Adrenal gland (tissue), 5 donors: ENCODE measurements around the gene STXBP5.

Experiments used
- POLR2A ChIP-seq, 2 donors: fragments of 450-650 bp; IDR thresholded peaks; one replicate each; pipeline ENCODE4 v1.6.1; 2017; ENCODE audit warnings: antibody characterized with exemption in 2 of 2, mild to moderate bottlenecking in 2 of 2, moderate library complexity in 1 of 2
- TF ChIP-seq, protein P1 (sequence below), 6 experiments: fragments of 450-650 bp in 4 of 6; fragments of 200-600 bp in 2 of 6; sonication (generic) in 1 of 6; IDR thresholded peaks; 1 replicate in 5 of 6; 2 replicates in 1 of 6; pipeline versions ENCODE4 v1.5.1 to v1.8.0; 2016 to 2021; ENCODE audit warnings: antibody characterized with exemption in 6 of 6, mild to moderate bottlenecking in 2 of 6, moderate library complexity in 1 of 6
- donor health status: DM: no; HTN: no; CAD: no.

DNA sequence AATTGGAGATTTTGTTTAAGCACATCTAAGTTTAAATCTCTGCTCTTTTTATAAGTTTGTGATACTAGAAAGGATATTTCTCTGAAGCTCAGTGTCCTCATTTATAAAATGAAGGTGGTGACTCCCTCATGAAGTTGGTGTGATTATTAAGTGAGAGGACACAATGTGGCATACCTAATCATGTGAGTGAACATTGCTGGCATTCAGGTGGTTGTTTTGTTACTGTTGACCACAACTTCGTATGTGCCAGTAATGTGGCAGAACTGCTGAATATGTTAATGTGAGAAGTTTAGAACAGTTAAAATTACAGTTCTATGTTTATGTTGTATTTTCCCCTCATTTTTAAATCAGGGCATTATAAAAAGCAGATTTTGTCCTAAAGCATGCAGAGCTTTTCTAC lies 127.2 kb downstream of the STXBP5 start:
- TF ChIP-seq, protein P1, sequence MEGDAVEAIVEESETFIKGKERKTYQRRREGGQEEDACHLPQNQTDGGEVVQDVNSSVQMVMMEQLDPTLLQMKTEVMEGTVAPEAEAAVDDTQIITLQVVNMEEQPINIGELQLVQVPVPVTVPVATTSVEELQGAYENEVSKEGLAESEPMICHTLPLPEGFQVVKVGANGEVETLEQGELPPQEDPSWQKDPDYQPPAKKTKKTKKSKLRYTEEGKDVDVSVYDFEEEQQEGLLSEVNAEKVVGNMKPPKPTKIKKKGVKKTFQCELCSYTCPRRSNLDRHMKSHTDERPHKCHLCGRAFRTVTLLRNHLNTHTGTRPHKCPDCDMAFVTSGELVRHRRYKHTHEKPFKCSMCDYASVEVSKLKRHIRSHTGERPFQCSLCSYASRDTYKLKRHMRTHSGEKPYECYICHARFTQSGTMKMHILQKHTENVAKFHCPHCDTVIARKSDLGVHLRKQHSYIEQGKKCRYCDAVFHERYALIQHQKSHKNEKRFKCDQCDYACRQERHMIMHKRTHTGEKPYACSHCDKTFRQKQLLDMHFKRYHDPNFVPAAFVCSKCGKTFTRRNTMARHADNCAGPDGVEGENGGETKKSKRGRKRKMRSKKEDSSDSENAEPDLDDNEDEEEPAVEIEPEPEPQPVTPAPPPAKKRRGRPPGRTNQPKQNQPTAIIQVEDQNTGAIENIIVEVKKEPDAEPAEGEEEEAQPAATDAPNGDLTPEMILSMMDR (IDR thresholded peaks at IDR 0.05), result no peak
- TF ChIP-seq POLR2A (IDR thresholded peaks at IDR 0.05), result no peak
